Activated T-cell treated with anti-CD3 and anti-CD28 coated beads, Interleukin-2, amount 50 U/mL, for 48 hours (primary cell): ENCODE measurements around the gene RTCA.
"Not testable (repeated sequence)": the region's sequence is repeated elsewhere in the genome, so short reads cannot be mapped to it uniquely, and the experiment has no call there.

ENCODE experiments used
- DNase-seq, 2 experiments: peaks; one replicate each; pipeline ENCODE4 v3.0.0-alpha.2; 2020

RTCA gene

DNA sequence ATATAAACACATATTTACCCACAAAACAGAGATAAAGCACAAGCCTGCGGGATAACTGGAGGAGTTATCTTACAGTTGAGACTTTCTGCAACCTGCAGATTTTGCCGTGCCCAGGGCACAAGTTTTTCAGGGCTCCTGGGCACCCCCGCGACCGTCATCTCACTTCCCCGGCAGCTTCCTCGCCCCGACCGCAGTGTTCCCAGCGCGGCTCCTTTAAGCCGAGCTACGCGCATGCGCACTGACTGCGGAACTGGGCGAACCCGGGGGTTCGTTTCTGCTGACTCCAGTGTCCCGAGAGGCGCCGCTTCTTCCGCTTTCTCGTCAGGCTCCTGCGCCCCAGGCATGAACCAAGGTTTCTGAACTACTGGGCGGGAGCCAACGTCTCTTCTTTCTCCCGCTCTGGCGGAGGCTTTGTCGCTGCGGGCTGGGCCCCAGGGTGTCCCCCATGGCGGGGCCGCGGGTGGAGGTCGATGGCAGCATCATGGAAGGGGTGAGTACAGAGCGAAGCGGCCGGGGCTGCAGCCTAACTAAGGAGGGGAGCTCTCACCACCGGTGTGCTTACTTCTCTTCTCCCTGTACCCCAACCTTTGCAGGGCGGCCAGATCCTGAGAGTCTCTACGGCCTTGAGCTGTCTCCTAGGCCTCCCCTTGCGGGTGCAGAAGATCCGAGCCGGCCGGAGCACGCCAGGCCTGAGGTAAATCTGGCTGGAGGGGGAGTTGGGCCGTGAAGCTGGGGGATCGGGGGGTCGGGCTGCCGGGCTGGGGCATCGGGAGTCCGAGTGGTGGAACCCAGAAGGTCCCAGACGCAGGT is at the start of gene RTCA:
RTCA (plus strand) TSS at position 286 of the 810 bp plus-strand sequence; CDS start at position 446, 160 bp downstream.
- peak; percentile 96 for DNase-seq

DNA sequence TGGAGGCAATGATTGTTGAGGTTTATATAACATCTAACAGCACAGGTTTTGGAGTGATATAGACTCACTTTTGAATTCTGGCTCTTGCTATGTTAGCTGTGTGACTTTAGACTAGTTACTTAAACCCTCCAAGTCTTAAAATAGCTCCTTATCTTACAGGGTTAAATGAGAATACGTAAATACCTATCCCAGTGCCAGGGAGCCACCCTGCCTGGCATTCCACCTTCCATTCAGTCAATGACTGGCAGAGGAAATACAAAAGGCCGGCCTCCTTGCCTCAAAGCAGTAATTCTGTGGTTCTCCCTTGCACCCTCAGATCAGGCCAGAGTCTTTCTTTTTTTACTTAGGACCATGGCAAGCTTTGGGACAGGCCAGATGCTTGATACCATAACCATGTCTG is 48.2 kb upstream of the RTCA start:
- DNase-seq = no peak

DNA sequence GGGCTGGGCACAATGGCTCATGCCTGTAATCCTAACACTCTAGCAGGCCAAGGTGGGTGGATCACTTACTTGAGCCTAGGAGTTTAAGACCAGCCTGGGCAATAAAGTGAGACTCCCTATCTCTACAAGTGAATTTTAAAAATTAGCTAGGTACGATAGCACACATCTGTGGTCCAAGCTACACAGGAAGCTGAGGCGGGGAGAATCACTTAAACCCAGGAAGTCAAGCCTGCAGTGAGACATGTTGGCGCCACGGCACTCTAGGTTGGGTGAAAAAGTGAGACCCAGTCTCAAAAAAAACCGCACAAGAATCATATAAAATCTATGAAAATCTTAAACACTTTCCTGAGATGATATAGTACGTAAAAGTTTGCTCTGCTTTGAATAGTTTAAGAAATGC is 46.6 kb upstream of the RTCA start:
- DNase-seq = no peak

DNA sequence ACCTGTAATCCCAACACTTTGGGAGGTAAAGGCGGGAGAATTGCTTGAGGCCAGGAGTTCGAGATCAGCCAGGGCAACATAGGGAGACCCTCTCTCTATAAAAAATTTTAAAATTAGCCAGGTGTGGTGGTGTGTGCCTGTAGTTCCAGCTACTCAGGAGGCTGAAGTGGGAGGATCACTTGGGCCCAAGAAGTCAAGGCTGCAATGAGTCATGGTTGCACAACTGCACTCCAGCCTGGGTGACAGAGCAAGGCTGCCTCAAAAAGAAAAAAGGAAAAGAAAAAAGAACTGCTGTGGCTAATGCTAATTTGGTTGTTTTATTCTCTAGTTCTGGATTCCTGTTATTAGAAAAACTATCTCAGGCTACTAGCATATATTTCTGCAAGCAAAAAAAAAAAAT is 46.1 kb upstream of the RTCA start:
- DNase-seq = peak in 1 of 2 experiments; percentile 22

DNA sequence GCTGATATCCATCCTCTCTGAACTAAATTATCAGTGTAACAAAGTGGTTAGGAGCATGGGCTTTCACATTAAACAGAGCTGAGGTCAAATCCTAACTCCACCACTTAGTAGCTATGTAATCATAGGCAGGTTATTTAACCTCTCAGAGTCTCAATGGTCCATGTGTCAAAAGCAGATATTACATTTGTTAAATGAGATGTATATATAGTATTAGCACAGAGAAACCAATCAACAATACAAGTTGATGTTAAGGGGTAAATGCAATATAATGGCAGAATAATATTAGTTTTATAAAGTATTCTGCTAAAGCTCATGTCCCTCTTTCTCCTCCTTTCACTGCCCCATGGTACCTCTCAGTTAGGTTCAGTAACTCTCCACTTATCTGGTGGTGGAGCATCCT is 43.6 kb upstream of the RTCA start:
- no peak for DNase-seq

DNA sequence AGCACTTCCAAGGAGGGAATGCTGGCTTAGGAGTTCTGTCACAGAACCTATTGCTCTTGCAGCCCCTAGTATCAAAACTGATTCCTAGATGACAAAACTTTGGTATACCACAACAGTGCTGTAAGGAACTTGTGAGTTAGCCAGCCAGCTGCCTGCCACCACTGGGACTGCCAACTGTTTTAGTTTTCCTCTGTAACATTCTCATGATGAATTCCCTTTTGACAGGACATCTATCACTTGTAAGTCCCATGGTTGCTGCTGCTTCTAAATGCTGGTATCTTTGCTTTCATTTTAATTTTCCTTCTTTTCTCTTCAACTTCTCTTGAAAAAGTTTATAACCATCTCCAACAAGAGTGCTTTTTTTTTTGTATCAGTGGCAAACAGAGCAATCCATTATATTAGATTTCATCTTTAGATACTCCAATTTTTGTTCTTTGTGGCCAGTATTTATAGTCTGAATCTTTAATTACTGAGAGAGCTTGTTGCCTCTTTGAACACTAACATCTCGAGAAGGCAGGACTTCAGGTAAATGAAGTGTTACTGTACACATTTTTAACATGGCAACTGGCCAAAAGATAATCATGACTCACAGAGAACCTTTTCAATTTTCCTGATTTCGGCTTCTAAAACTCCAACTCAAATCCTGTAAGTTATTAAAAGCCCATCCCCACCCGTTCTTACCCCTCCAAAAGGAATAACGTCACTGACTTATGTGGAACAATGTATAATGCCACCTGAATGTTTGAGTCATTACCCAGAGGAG is 36.2 kb upstream of the RTCA start:
- no peak for DNase-seq

DNA sequence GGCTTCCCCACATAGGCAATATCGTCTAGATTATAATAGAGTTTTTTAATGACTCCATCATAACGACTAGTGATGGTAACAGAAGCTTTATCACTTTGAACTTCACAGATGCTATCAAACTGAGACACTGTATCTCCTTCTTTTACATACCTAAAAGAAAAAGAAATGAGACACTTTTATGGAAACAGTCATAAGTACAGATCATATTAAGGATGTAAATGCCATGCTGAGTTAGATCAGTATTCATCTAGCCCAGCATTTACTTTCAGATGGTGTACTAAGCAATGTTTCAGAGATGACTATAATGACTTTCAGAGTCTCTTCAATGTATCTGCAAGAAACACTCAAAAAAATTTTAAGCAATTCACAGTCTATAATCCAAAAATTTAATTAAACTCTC is 35.3 kb upstream of the RTCA start:
- DNase-seq = no peak

DNA sequence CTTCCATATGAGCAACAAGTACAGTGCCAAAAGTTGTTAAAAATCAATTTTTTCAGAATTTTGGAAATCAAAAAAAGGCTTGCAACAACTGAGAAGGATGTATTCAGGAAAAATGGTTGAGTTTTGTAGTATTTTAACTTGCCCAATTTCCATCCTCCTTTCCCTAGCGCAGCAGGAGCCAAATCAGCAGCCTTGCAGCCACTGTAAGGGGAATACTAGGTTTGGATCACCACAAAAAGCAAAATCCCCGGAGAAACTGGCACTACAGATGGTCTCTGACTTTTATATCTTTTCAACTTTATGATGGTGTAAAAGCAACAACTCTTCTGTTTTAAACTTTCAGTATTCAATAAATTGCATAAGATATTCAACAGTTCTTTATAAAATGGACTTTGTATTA is 34.3 kb upstream of the RTCA start:
- no peak for DNase-seq

DNA sequence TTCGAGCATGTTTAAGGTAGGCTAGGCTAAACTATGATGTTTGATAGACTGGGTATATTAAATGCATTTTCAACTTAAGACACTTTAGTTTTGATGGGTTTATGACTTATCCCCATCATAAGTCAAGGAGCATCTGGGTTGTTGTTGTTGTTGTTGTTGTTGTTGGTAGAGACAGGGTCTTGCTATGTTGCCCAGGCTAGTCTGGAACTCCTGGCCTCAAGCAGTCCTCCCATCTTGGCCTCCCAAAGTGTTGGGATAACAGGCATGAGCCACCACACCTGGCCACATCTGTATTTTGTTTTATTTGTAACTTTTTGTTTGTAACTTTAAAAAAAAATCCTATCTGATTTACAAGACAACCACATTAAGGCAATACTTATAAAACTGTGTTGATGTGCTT is 33.9 kb upstream of the RTCA start:
- no peak for DNase-seq

DNA sequence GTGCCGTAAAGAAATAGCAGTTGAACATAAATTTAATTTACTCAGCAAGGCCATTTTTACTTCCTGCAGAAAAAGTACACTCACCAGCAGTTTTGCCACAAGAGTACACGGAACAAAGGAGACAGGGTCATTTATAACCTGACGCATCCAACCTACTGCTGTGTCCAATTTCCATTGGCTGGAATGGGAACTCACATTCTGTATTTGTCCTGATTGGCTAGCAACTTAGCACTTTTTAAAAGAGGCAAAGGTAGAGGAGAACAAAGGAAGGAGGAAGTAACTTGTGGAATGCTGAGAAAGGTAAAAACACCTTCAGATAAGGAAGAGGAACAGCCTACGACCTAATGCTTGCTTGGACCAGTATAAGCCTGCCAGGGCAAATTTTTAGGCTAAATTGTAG is 32.5 kb upstream of the RTCA start:
- not testable (repeated sequence) for DNase-seq

DNA sequence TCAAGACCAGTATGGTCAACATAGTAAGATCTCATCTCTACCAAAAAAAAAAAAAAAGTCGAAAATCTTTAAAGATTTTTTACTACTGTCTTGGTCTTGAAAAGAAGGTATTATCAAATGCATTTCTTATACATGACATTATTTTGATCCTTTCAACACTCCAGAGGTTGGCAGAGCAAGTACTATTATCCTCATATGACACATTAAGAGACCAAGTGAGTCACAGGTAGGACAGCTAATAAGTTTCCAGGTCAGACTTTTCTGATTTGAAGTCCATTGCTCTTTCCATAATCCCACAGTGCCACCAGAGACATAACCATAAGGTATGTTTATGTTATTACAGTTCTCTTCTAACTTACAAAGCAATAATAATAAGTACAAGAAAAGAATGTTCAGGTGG is 31.6 kb upstream of the RTCA start:
- no peak for DNase-seq

DNA sequence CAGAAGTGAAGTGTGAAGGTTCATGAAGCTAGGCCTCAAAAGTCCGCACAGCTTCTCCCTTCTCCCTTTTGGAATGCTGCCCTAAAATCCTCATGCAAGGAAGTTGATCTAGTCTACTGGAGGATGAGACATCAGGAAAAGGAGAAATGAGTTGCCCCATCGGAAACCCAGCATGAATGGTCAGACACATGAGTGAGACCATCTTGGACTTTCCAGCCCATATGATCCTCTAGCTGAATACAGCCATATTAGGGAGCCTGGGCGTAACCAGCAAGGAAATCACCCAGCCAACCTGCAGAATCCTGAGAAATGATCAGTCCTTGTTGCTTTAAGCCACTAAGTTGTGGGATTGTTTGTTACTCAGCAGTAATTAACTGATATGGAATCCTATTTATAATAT is 28.9 kb upstream of the RTCA start:
- DNase-seq = no peak

DNA sequence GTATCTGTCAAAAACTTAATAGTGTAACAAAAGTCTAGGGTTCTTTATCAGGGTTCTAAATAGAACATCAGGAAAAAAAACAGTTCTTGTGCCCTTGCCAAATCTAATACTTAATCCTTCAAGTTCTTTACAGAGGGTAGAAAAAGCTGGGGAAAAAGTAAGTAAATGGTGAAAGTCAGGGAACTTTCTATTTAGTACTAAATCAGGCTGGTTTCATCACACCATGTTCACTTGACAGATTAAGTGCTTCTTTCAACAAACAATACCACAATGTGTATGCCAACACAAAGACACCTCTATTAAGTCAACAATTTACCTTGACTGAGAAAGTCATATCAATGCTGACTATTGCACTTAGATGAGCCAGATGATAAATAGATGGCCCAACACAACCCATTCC is 26.1 kb upstream of the RTCA start:
- DNase-seq = no peak

DNA sequence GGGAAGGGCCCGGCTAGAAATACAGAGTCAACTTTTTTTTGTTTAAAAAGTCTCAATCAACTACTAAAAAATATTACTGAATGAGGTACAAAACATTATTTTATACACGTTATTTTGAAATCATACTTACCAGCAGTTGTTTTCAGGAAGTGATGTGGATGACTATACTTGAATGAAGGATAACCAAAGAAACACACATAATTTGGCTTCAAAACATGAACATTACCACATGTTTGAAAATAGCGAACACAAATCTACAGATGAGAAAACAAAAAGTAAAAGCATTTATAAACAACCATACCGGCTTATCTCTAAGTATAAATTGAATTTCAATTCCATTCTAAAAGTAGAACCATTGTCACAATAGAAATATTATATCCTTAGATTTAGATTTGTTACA is 25.4 kb upstream of the RTCA start:
- DNase-seq = no peak

DNA sequence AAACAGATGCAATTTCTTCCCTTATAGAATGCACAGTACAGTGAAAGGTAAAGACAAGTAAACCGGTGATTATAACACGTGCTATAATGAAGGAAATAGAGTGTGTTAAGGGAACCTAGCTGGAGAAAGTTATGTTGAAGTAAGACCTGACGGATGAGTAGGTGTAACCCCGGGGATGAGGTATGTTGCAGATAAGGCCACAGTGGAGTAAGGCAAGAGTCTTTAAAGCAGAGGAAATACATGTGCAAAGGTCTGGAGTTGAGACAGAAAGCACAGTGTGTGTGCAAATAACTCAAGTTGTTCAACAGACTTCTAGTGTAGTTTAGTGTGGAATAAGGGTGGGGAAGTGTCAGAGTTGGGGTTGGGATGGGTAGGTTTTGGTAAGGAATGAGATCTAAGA is 19.3 kb upstream of the RTCA start:
- no peak for DNase-seq

DNA sequence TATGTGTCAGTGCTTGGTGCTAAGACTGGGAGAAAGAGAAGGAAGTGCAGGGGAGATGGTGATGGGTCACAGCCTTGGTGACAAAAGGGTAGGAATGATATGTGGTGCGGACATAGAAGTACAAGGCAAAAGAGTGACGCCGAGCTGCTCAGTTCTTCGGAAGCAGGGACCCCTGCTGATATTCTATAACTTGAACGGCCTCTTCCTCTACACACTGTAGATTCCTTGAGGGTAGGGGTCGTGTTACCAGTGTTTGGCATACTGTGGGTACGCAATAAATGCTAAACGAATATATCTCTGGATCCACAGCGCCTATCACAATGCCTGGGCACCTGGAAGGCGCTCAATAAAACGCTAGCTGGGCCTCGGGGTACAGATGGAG is 16.9 kb upstream of the RTCA start:
- no peak for DNase-seq

DNA sequence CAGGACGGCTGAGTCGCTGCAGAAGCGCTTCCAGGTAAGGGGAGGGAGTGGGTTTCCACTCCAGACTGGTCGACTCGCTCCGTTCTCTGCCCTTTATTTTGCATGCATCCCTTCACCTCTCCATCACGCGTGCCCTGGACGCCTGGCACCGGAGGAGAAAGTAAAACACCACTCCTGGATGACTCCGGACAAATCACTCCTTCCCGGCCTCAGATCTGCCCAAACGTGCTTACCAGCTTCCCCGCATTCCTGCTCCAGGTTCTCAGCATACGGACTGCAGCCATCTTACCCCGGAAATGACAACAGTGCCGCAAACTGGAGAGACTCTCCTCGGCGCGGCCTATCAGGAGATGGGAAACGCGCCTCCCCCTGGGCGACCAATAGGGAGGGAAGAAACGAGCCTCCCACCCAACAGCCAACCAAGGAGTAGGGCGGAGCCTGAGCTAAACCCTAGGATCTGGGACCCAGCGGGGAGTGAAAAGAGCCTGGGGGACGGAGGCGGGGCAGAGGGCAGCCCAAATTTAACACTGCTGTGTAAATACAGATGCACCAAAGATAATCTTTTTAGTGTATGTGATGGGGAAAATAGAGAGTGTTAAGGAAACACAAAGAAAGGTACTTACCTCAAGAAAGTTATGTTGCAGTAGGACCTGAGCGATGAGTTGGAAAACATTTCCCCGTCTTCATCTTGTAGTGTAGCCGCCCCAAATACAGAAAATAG is 16.3 kb upstream of the RTCA start, which contains the start of gene DBT:
DBT (minus strand) TSS at position 298 of the 721 bp plus-strand sequence; CDS start at position 284, 14 bp downstream.
- DNase-seq = peak; percentile 93 to 94

DNA sequence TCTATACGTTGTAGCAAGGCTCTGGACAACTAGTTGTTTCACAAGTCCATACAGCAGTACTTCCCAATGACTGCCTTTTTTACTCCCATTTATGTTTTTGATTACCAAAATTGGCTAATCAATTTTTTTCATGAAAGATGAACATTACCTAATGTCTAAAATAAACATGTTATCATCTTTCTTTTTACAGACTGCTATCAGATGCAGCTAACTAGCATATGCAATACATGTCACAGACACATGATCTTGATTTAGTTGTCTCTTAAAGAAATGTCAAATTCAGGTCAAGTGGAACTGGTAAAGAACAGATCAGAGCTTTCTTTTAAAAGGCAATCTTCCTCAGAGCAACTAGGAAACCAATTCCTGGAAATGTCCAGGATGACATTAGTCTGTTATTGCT is 15.8 kb upstream of the RTCA start:
- DNase-seq = no peak

DNA sequence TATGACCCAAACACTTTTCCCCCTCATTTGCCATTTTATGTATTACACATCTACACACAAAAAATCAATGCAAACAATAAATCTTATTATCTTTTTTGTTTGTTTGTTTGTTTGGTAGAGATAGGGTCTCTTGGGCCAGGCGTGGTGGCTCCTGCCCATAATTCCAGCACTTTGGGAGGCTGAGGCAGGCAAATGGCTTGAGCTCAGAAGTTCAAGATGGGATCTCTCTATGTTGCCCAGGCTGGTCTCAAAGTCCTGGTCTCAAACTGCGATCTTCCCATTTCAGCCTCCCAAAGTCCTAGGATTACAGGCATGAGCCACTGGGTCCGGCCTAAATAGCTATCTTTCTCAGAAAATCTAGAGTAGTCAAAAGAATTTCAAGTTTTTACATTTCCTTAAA is 15.2 kb upstream of the RTCA start:
- DNase-seq = no peak

DNA sequence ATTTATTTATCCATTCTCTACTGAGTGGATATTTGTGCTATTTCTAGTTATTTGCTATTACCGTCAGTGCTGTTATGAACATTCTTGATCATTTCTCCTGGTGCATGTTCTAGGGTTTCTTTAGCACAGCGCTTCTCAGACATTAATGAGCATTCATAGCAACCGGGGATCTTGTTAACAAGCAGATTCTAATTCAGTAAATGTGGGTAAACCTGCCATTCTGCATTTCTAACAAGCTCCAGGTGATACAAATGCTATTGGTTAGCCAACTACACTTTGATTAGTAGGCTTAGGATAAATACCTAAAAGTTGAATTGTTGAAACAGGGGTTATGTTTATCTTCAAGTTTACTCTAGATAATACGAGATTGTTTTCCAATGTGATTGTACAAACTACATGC is 13.1 kb upstream of the RTCA start:
- no peak for DNase-seq

DNA sequence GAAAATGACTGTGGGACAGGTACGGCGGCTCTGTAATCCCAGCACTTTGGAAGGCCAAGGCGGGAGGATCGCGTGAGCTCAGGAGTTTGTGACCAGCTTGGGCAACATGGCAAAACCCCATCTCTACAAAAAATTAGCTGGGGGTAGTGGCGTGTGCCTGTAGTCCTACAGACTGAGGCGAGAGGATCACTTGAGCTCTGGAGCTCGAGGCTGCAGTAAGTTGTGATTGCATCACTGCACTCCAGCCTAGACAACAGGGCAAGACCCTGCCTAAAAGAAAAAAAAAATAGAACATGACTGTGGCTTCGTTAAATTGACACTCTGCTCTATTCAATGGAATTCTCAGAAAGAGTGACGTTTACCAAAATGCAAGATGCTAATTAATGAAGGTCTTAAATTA is 12.5 kb upstream of the RTCA start:
- no peak for DNase-seq

DNA sequence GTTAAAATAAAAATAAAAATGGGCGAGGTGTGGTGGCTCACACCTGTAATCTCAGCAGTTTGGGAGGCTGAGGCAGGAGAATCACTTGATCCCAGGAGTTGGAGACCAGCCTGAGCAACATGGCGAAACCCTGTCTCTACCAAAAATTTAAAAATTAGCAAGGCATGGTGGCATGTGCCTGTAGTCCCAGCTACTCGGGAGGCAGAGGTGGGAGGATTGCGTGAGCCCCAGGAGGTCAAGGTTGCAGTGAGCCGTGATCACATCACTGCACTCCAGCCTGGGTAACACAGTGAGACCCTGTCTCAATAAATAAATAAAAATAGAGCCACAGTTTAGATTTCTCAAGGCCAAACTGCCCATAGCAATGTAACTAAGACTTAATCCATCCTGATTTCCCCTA is 9.7 kb upstream of the RTCA start:
- not testable (repeated sequence) for DNase-seq

DNA sequence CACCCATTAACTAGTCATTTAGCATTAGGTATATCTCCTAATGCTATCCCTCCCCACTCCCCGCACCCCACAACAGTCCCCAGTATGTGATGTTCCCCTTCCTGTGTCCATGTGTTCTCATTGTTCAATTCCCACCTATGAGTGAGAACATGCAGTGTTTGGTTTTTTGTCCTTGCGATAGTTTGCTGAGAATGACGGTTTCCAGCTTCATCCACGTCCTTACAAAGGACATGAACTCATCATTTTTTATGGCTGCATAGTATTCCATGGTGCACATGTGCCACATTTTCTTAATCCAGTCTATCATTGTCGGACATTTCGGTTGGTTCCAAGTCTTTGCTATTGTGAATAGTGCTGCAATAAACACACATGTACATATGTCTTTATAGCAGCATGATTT is 7.6 kb upstream of the RTCA start:
- not testable (repeated sequence) for DNase-seq

DNA sequence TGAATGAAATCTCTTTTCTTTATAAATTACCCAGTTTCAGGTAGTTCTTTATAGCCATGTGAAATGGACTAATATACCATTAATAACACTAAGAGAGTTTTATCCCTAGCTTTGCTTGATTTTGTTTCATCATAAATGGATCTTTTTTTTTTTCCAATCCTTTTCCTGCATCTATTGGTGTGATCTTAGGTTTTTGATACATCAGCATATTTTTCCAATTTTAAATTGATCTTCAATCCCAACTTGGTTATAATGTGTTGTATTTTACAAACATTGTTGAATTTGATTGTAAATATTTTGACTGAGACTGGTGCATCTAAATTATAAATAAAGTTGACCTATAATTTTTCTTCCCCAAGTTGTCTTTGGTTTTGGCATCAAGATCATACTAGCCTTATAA is 4.3 kb upstream of the RTCA start:
- DNase-seq = no peak
